DOHH2 (cell line): ENCODE data around the gene SYNPO2.
"Not testable (repeated sequence)": the region's sequence is repeated elsewhere in the genome, so short reads cannot be mapped to it uniquely, and the experiment has no call there.

Experiments used
- H3F3A ChIP-seq: fragments of 200-600 bp; sonication (generic), shearing (Covaris generic); 2 replicates; pipeline ENCODE4 v1.6.0; 2016; ENCODE audit warnings: antibody characterized with exemption, mild to moderate bottlenecking; ENCODE audit not compliant: control insufficient read depth, insufficient read depth
- H3K27ac ChIP-seq: fragments of 200-600 bp; sonication (generic); 2 replicates; pipeline ENCODE4 v1.5.1; 2014; ENCODE audit warnings: low read depth, mild to moderate bottlenecking, low read length, moderate library complexity
- H3K27me3 ChIP-seq: fragments of 200-600 bp; sonication (generic); 2 replicates; pipeline ENCODE4 v1.6.1; 2014; ENCODE audit warnings: mild to moderate bottlenecking, low read length, mixed read lengths; ENCODE audit not compliant: control insufficient read depth
- H3K36me3 ChIP-seq: fragments of 200-600 bp; sonication (generic); 2 replicates; pipeline ENCODE4 v1.6.1; 2014; ENCODE audit warnings: mild to moderate bottlenecking, low read length, moderate library complexity, mixed read lengths; ENCODE audit not compliant: control insufficient read depth
- H3K4me1 ChIP-seq: fragments of 200-600 bp; sonication (generic); 2 replicates; pipeline ENCODE4 v1.6.1; 2014; ENCODE audit warnings: mild to moderate bottlenecking, low read length, mixed read lengths; ENCODE audit not compliant: control insufficient read depth
- H3K4me2 ChIP-seq: fragments of 200-600 bp; sonication (generic); 2 replicates; pipeline ENCODE4 v1.6.0; 2014; ENCODE audit warnings: mild to moderate bottlenecking, low read length, moderate library complexity
- H3K4me3 ChIP-seq: fragments of 200-600 bp; sonication (generic); 2 replicates; pipeline ENCODE4 v1.5.1; 2014; ENCODE audit warnings: mild to moderate bottlenecking, low read length, mixed read lengths
- H3K79me2 ChIP-seq: fragments of 200-600 bp; sonication (generic); 2 replicates; pipeline ENCODE4 v1.6.1; 2014; ENCODE audit warnings: mild to moderate bottlenecking, low read length, mixed read lengths; ENCODE audit not compliant: control insufficient read depth
- H3K9me2 ChIP-seq: fragments of 200-600 bp; sonication (generic); replicated peaks from 2 replicates; pipeline ENCODE4 v1.6.1; 2014; ENCODE audit warnings: mild to moderate bottlenecking, low read length, mixed read lengths; ENCODE audit not compliant: control insufficient read depth
- H3K9me3 ChIP-seq: fragments of 200-600 bp; sonication (generic); 2 replicates; pipeline ENCODE4 v1.6.1; 2014; ENCODE audit warnings: antibody characterized with exemption, low read length, mixed read lengths; ENCODE audit not compliant: control insufficient read depth, insufficient read depth
- H4K20me1 ChIP-seq: fragments of 200-600 bp; sonication (generic); 2 replicates; pipeline ENCODE4 v1.6.0; 2014; ENCODE audit warnings: low read depth, mild to moderate bottlenecking, antibody characterized with exemption, low read length, moderate library complexity; ENCODE audit not compliant: control insufficient read depth, insufficient read depth
- EZH2phosphoT487 ChIP-seq: fragments of 200-600 bp; sonication (generic); IDR thresholded peaks from 2 replicates; pipeline ENCODE4 v1.6.1; 2017; ENCODE audit warnings: borderline replicate concordance, mild to moderate bottlenecking, antibody characterized with exemption, low read length, moderate library complexity, mixed read lengths
- TF ChIP-seq, protein P1 (sequence below): fragments of 200-600 bp; sonication (generic); IDR thresholded peaks from one replicate; pipeline ENCODE4 v1.5.1; 2014; ENCODE audit warnings: antibody characterized with exemption, mild to moderate bottlenecking, low read depth, low read length; ENCODE audit not compliant: poor library complexity, severe bottlenecking

SYNPO2 gene

DNA sequence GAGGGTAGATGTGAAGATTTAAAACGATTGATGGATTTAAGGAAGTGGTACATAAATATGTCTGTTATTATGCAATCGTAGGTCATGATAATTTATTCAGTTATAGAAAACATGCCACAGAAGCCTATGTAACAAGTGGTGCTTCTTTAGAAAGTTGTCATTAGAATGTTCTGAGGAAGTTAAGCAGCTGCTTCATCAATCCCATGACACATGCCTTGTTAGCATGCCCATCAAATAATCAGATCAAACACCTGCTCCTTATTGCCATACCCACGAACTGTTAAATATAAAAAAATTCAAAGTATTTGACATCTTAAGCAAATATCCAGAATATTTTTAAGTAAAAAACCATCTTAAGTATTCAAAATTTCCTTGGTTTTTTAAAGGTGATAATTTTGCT is 170.6 kb downstream of the SYNPO2 start:
- no peaks in the 10 kb centered on the region for H4K20me1 ChIP-seq
- H3K4me3 ChIP-seq: no peak overlapping the region
- no peaks in the 10 kb centered on the region for H3K9me2 ChIP-seq
- H3K4me1 ChIP-seq: peaks cover 22% of the 10 kb centered on the region
- no peaks in the 10 kb centered on the region for H3K79me2 ChIP-seq
- peaks cover 7% of the 10 kb centered on the region; the same call in 1 of the 2 replicates for H3F3A ChIP-seq
- H3K27ac ChIP-seq: no peak overlapping the region
- TF ChIP-seq, protein P1, sequence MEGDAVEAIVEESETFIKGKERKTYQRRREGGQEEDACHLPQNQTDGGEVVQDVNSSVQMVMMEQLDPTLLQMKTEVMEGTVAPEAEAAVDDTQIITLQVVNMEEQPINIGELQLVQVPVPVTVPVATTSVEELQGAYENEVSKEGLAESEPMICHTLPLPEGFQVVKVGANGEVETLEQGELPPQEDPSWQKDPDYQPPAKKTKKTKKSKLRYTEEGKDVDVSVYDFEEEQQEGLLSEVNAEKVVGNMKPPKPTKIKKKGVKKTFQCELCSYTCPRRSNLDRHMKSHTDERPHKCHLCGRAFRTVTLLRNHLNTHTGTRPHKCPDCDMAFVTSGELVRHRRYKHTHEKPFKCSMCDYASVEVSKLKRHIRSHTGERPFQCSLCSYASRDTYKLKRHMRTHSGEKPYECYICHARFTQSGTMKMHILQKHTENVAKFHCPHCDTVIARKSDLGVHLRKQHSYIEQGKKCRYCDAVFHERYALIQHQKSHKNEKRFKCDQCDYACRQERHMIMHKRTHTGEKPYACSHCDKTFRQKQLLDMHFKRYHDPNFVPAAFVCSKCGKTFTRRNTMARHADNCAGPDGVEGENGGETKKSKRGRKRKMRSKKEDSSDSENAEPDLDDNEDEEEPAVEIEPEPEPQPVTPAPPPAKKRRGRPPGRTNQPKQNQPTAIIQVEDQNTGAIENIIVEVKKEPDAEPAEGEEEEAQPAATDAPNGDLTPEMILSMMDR: no peak
- TF ChIP-seq EZH2phosphoT487: no peak
- H3K36me3 ChIP-seq: no peaks in the 10 kb centered on the region
- no peak overlapping the region for H3K4me2 ChIP-seq
- no peaks in the 10 kb centered on the region for H3K9me3 ChIP-seq
- no peaks in the 10 kb centered on the region for H3K27me3 ChIP-seq

DNA sequence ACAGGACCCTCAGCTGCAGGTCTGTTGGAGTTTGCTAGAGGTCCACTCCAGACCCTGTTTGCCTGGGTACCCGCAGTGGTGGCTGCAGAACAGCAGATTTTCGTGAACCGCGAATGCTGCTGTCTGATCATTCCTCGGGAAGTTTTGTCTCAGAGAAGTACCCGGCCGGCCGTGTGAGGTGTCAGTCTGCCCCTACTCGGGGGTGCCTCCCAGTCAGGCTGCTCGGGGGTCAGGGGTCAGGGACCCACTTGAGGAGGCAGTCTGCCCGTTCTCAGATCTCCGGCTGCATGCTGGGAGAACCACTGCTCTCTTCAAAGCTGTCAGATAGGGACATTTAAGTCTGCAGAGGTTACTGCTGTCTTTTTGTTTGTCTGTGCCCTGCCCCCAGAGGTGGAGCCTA is 178.5 kb downstream of the SYNPO2 start:
- not testable (repeated sequence) for H3K79me2 ChIP-seq, H3K9me2 ChIP-seq, H3K4me3 ChIP-seq, H4K20me1 ChIP-seq, H3K27me3 ChIP-seq, H3K36me3 ChIP-seq, H3K4me2 ChIP-seq, H3F3A ChIP-seq, H3K27ac ChIP-seq, H3K9me3 ChIP-seq
- peaks cover 17% of the 10 kb centered on the region for H3K4me1 ChIP-seq

DNA sequence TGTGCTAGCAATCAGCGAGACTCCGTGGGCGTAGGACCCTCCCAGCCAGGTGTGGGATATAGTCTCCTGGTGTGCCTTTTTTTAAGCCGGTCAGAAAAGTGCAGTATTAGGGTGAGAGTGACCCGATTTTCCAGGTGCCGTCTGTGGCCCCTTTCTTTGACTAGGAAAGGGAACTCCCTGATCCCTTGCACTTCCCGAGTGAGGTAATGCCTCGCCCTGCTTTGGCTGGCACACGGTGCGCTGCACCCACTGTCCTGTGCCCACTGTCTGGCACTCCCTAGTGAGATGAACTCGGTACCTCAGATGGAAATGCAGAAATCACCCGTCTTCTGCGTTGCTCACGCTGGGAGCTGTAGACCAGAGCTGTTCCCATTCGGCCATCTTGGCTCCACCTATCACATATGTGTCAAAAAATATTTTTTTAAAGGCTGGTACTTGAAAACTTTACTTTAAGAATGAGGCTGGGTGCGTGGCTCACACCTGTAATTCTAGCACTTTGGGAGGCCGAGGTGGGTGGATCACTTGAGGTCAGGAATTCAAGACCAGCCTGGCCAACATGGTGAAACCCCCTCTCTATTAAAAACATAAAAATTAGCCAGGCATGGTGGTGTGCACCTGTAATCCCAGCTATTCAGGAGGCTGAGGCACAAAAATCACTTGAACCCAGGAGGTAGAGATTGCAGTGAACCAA is 179.2 kb downstream of the SYNPO2 start:
- H3K36me3 ChIP-seq, H3F3A ChIP-seq, H4K20me1 ChIP-seq, H3K27me3 ChIP-seq, H3K27ac ChIP-seq, H3K4me3 ChIP-seq, H3K4me2 ChIP-seq, H3K9me2 ChIP-seq, H3K9me3 ChIP-seq, H3K79me2 ChIP-seq: not testable (repeated sequence)
- peaks cover 17% of the 10 kb centered on the region for H3K4me1 ChIP-seq

DNA sequence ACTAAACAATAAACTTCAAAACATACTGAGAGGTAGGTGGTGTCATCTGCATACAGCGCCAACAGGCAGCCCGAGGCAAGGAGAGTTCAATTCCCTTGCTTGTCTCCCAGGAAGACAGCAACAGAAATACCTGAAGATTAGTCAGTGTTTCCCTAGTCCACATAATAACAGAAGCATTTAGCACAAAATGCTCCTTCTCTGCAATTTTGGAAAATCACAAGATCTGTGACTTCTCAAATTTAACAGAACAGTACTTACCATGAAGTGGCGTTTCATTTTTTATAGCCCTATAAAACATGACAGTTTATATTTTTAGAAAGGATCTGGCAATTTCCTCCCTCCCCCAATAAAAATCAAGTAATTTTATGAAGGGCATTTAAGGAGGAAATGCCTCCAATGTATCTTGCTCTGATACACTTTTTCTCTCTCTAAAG is 179.9 kb downstream of the SYNPO2 start:
- H3F3A ChIP-seq: no peaks in the 10 kb centered on the region
- no peaks in the 10 kb centered on the region for H3K79me2 ChIP-seq
- H3K27me3 ChIP-seq: no peaks in the 10 kb centered on the region
- peaks cover 17% of the 10 kb centered on the region for H3K4me1 ChIP-seq
- H3K27ac ChIP-seq: no peak overlapping the region
- H3K36me3 ChIP-seq: no peaks in the 10 kb centered on the region
- H3K9me2 ChIP-seq: no peaks in the 10 kb centered on the region
- TF ChIP-seq, protein P1: no peak
- no peak for TF ChIP-seq EZH2phosphoT487
- H3K4me3 ChIP-seq: peak overlapping the region; percentile 33
- H4K20me1 ChIP-seq: no peaks in the 10 kb centered on the region
- peak overlapping the region; percentile 45 for H3K4me2 ChIP-seq
- H3K9me3 ChIP-seq: no peaks in the 10 kb centered on the region
